Measurements from ENCODE around the gene CELF5. TPM values are rescaled to one million over a fixed set of nuclear protein-coding genes. Genes with fewer than 3 reads are reported as not detected.

The CELF5 gene
- total and polyA plus RNA-seq, 2 experiments from 2014 or later, result 5.6 to 10.6 TPM

- Histone ChIP-seq H3K4me2 (no peak within 1 kb of the TSS), H3F3A (replicated peaks; ENCODE audit: low read depth) (no peaks in the 10 kb centered on the region), H2AFZ (peak within 1 kb of the TSS; percentile 76; the same call in 1 of the 2 replicates), H3K4me1 (ENCODE audit: insufficient read depth) (no peaks in the 10 kb centered on the region), H3K9me2 (ENCODE audit: insufficient read depth) (no peaks in the 10 kb centered on the region), H3K27me3 (ENCODE audit: insufficient read depth) (no peaks in the 10 kb centered on the region), H4K20me1 (replicated peaks; ENCODE audit: insufficient read depth) (no peaks in the 10 kb centered on the region), H3K79me2 (replicated peaks; ENCODE audit: insufficient read depth) (no peaks in the 10 kb centered on the region), H3K36me3 (ENCODE audit: insufficient read depth) (no peaks in the 10 kb centered on the region), H3K4me3 (no peak within 1 kb of the TSS), H3K27ac (ENCODE audit: low read depth) (no peak within 1 kb of the TSS)
- Mint-ChIP-seq H3K4me3 (no peak within 1 kb of the TSS), H3K27me3 (ENCODE audit: insufficient read depth, low read depth, poor library complexity) (peaks cover 2% of the 10 kb centered on the region), H3K4me1 (no peaks in the 10 kb centered on the region), H3K9me3 (peaks cover 9% of the 10 kb centered on the region; the same call in 2 of the 3 replicates), H3K36me3 (ENCODE audit: low read depth) (no peaks in the 10 kb centered on the region), H3K27ac (no peak within 1 kb of the TSS)
- ATAC-seq (no peak), DNase-seq (ENCODE audit: low spot score) (no peak)
- TF ChIP-seq NANOG (IDR thresholded peaks at IDR 0.05; ENCODE audit: borderline replicate concordance), result no peak
- TF ChIP-seq ZNF114 (CRISPR knock-in tag; IDR thresholded peaks at IDR 0.05), result no peak
- no peak for TF ChIP-seq CTCF (conservative IDR thresholded peaks at IDR 0.05; ENCODE audit: low read depth in 2 of 2)
- no peak for TF ChIP-seq POLR2AphosphoS5 (IDR thresholded peaks at IDR 0.05; ENCODE audit: low read depth)
- TF ChIP-seq EZH2phosphoT487 (IDR thresholded peaks at IDR 0.05; ENCODE audit: unreplicated experiment), result no peak
- TF ChIP-seq STAT1 (IDR thresholded peaks at IDR 0.05; ENCODE audit: unreplicated experiment), result no peak
- no peak for TF ChIP-seq ZNF331 (CRISPR knock-in tag; IDR thresholded peaks at IDR 0.05; ENCODE audit: low read depth)
- no peak for TF ChIP-seq ZNF462 (CRISPR knock-in tag; IDR thresholded peaks at IDR 0.05)
These were observed 46.0 kb upstream of the CELF5 start, which contains the start of gene S1PR4 for GRCh38 chr19:3178377-3178972. Gene S1PR4 (plus strand): TSS chr19:3178769. CDS start chr19:3178793, 24 bp downstream.

All from GM23338 (cell line).